VCaP (cell line): Measurements from ENCODE around the gene NCBP3.

ENCODE experiments used
- H3K27ac ChIP-seq: fragments of 450-650 bp; 2 replicates; pipeline ENCODE4 v1.5.1; 2017
- CTCF ChIP-seq: fragments of 450-650 bp; conservative IDR thresholded peaks from 2 replicates; pipeline ENCODE4 v1.5.1; 2017; ENCODE audit warnings: mild to moderate bottlenecking, moderate library complexity

Gene NCBP3

GRCh38 chr17:3892095-3892998, 46.3 kb upstream of the NCBP3 start:
- TF ChIP-seq CTCF, result no peak
- H3K27ac ChIP-seq, result peak overlapping the region; percentile 88

DNA sequence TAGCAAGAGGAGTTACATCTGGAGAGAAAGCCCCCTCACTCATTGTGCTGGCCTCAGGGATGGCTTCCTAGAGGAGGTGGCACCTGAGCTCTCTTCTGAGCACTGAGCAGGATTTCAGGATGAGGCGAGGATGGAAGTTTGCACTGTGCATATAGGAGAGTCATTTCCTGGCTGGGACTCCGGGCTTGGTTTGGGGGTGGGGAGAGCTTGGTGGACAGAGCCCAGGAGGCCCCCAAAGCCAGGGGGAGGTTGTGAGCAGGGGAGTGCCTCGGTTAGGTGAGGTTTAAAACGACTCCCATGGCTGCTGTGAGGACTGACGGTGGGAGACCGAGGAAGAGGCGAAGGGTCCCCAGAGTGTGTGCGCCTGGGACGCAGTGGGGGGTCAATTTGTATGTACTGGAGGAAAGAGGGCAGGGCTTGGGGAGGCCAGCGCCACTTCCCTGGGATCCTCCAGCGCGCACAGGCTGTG, 45.6 kb upstream of the NCBP3 start:
- TF ChIP-seq CTCF, result no peak
- H3K27ac ChIP-seq, result peak overlapping the region; percentile 88

GRCh38 chr17:3890878-3891219, 44.8 kb upstream of the NCBP3 start:
- no peak for TF ChIP-seq CTCF
- H3K27ac ChIP-seq, result peak overlapping the region; percentile 88

DNA sequence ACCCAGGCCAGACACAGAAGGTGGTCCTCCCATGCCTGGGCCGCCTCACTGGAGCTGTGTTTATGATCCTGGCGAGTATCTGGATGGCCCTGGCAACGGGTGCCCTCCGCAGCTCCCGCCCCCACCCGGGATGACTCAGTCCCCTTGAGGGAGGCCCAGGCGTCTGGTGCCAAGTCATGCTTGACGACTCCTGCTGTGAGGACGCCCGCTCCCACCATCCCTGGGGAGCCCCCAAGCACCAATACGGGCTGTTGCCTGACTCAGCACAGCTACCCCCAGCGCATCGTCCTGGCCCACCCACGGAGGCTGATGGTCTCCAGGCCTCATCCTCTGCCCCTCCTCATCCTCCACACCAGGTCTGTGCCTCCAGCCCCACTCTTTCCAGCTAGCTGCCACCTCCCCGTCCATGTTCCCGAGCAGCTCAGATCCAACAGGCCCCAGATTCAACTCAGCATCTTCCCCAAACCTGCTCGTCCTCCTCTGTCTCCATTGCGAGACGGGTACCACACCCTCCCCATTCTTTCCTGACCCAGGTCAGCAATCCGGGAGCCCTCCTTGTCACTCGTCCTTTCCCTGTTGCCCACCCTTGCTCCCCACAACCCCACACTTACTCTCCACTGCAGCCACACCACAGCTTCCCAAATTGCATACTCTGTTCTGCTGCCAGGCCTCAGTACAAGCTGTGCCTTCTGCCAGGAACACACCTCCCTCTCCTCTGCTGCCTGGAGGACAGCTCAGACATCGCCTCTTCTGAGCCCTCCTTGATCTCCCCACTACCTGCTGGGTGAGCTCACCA, 44.2 kb upstream of the NCBP3 start:
- peak overlapping the region; percentile 88 for H3K27ac ChIP-seq
- no peak for TF ChIP-seq CTCF

DNA sequence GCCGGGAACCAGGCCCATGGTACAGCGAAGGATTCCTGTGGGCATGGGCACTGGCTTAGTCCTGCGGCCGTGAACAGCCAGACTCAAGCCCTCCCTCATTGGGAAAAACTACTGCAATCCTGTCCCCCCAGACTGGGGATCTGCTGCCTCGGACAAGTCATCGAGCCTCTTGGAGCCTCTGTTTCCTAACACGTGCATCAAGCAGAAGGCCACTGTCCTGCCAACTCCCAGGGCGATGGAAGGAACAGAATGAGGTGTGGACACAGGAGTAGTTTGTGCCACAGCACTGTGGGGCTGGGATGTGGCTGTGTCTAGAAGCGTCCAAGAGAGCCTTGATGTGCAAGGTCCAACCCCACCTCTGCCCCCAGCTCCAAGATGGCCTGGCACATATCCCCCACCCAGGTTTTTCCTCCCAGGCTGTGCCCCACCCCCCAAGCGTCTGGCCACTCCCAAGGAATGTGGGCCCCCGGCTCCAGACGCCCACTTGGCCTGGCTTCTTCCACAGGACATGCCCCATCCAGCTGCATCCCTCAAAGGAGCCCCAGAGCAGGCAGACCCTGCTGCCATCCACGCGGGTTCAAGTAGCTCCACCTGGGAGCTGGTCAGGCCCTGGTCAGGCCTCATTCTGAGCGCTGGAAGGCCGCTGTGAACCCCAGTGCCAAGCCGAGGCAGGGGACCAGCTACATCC, 43.4 kb upstream of the NCBP3 start:
- peak overlapping the region; percentile 61; the same call in 1 of the 2 replicates for H3K27ac ChIP-seq
- no peak for TF ChIP-seq CTCF

DNA sequence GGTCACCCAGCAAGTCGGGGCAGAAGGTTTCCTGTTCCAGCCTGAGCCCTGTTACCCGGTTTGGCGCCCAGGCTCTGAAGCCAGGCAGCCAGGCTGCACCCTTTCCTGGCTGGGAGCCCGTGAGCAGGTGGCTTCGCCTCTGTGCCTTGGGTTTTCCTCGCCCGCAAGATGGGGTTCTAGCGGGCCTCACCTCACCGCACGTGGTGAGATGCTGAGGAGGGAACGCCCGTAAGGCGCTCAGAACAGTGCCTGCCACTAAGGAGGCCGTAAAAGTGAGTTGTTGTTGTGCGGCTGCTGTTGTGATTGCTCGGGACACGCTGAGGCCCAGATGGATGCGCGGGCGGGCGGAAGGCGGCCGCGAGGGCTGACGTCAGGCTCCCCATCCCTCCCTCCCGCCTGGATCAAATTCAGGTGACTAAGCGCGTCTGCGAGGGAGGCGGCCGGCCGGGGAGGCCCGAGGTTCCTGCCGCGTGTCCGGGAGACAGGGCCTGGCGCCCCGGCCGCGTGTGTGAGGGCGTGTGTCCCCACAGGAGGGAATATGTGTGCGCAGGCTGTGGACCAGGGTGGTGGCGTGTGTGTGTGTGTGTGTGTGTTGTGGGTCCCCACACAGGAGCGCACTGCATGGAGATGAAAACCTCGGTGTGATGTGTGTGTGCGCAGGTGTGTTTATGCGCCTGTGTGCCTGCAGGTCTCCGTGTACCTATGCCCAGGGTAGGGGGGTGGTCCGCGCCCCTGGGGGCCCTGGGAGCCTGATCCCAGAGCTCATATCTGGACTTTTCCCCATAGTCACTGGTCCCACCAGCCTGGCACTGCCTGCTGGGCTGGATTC, 42.5 kb upstream of the NCBP3 start:
- peak overlapping the region; percentile 61 for H3K27ac ChIP-seq
- TF ChIP-seq CTCF, result no peak
